Suprapubic skin (tissue), 4 donors: ENCODE measurements around the gene AUTS2. TPM values are rescaled to one million over a fixed set of nuclear protein-coding genes. Genes with fewer than 3 reads are reported as not detected.

ENCODE experiments used
- DNase-seq, 2 donors: peaks; one replicate each; pipeline ENCODE4 v3.0.0-alpha.2; 2019; ENCODE audit warnings: low spot score in 2 of 2
- H3K27ac ChIP-seq: fragments of 200-600 bp; sonication (generic); one replicate; pipeline ENCODE4 v1.5.1; 2019
- H3K27me3 ChIP-seq: fragments of 200-600 bp; sonication (generic); one replicate; pipeline ENCODE4 v1.5.1; 2019
- H3K36me3 ChIP-seq: fragments of 200-600 bp; sonication (generic); one replicate; pipeline ENCODE4 v1.5.1; 2019
- H3K4me1 ChIP-seq: fragments of 200-600 bp; sonication (generic); one replicate; pipeline ENCODE4 v1.5.1; 2019
- H3K4me3 ChIP-seq: fragments of 200-600 bp; sonication (generic); one replicate; pipeline ENCODE4 v1.5.1; 2019; ENCODE audit warnings: mild to moderate bottlenecking
- H3K9me3 ChIP-seq: fragments of 200-600 bp; sonication (generic); one replicate; pipeline ENCODE4 v1.5.1; 2019
- EP300 ChIP-seq: sonication (generic); formaldehyde crosslinking; IDR thresholded peaks from one replicate; pipeline ENCODE4 v1.6.1; 2017; ENCODE audit warnings: antibody characterized with exemption
- POLR2A ChIP-seq, 2 donors: fragments of 450-650 bp; IDR thresholded peaks; one replicate each; pipeline ENCODE4 v1.6.1; 2017; ENCODE audit warnings: antibody characterized with exemption in 2 of 2, mild to moderate bottlenecking in 2 of 2, moderate library complexity in 2 of 2
- POLR2AphosphoS5 ChIP-seq, 3 donors: sonication (generic); formaldehyde crosslinking; IDR thresholded peaks; one replicate each; pipeline ENCODE4 v1.6.1; 2017; ENCODE audit warnings: antibody characterized with exemption in 3 of 3
- WGBS: methylation state at CpG from one replicate; pipeline ENCODE4 v1.1.5; 2018; 5-methylcytosine and 5-hydroxymethylcytosine counted together
- total RNA-seq, 4 donors: library from RNA; depleted of rRNA; stranded (reverse); fragments of >200 nt; gene quantifications; one replicate each; pipeline ENCODE4 v1.1.0, GENCODE V29; 2016
- TF ChIP-seq, protein P1 (sequence below), 2 donors: fragments of 200-600 bp in 1 of 2; fragments of 450-650 bp in 1 of 2; sonication (generic) in 1 of 2; IDR thresholded peaks; one replicate each; pipeline ENCODE4 v1.5.1; 2016 to 2019; ENCODE audit warnings: antibody characterized with exemption in 2 of 2, mild to moderate bottlenecking in 1 of 2, moderate library complexity in 1 of 2

The AUTS2 gene
- total RNA-seq, 4 donors from 2014 or later = 31.0 to 102 (median 56.4) TPM

DNA sequence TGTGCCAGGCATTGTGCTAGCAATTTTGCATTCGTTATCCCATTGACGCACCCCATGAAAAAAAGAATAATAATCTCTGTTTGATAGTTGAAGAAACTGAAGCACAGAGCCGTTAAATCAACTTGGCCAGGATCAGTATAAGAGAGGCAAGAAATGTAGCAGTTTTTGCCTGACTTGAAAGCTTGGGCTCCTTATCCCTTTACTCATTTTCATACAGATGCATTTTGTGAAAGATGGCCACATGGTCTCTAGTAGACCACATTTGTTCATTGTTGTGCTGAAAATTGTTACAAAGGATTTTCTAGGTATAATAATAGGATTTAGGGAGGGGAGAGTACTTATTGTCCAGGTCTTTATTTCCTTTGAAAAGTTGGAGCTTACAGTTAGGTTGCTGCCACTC is 14.7 kb downstream of the AUTS2 start:
- WGBS = 90% methylated on average over 3 of the region's 3 CpGs
- Histone ChIP-seq H3K9me3 (no peaks in the 10 kb centered on the region), H3K27ac (no peak overlapping the region), H3K4me3 (no peak overlapping the region), H3K36me3 (no peaks in the 10 kb centered on the region), H3K27me3 (no peaks in the 10 kb centered on the region), H3K4me1 (peaks cover 11% of the 10 kb centered on the region)
- no peak for DNase-seq
- TF ChIP-seq EP300 (no peak), POLR2AphosphoS5 (IDR thresholded peaks at IDR 0.05) (no peak), POLR2A (IDR thresholded peaks at IDR 0.05) (no peak)
- TF ChIP-seq, protein P1, sequence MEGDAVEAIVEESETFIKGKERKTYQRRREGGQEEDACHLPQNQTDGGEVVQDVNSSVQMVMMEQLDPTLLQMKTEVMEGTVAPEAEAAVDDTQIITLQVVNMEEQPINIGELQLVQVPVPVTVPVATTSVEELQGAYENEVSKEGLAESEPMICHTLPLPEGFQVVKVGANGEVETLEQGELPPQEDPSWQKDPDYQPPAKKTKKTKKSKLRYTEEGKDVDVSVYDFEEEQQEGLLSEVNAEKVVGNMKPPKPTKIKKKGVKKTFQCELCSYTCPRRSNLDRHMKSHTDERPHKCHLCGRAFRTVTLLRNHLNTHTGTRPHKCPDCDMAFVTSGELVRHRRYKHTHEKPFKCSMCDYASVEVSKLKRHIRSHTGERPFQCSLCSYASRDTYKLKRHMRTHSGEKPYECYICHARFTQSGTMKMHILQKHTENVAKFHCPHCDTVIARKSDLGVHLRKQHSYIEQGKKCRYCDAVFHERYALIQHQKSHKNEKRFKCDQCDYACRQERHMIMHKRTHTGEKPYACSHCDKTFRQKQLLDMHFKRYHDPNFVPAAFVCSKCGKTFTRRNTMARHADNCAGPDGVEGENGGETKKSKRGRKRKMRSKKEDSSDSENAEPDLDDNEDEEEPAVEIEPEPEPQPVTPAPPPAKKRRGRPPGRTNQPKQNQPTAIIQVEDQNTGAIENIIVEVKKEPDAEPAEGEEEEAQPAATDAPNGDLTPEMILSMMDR (IDR thresholded peaks at IDR 0.05) = no peak

DNA sequence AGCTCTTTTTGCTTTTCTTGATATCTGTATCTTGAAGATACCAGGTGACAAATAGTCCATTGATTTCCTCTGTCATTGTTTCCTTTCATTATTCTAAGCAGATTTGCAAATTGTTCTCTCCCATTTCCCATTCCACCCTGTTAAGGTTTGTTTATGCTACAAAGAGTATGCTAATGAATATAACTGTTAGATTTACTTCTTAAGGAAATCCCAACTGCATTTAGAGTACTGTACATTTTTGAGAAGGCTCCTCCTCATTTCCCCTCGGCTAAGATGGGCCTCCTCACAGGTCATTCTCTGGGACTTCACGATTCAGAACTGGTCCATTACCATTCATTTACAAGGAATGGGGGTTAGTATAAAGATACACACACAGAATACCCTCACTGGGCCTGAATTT is 15.6 kb downstream of the AUTS2 start:
- TF ChIP-seq POLR2AphosphoS5 (IDR thresholded peaks at IDR 0.05) = no peak
- TF ChIP-seq POLR2A (IDR thresholded peaks at IDR 0.05) = no peak
- no peak for TF ChIP-seq EP300
- TF ChIP-seq, protein P1 (IDR thresholded peaks at IDR 0.05) = no peak
- Histone ChIP-seq H3K9me3 (no peaks in the 10 kb centered on the region), H3K27ac (no peak overlapping the region), H3K4me1 (peaks cover 11% of the 10 kb centered on the region), H3K4me3 (no peak overlapping the region), H3K27me3 (no peaks in the 10 kb centered on the region), H3K36me3 (no peaks in the 10 kb centered on the region)
- no peak for DNase-seq
- WGBS = 74% methylated on average over 2 of the region's 2 CpGs

DNA sequence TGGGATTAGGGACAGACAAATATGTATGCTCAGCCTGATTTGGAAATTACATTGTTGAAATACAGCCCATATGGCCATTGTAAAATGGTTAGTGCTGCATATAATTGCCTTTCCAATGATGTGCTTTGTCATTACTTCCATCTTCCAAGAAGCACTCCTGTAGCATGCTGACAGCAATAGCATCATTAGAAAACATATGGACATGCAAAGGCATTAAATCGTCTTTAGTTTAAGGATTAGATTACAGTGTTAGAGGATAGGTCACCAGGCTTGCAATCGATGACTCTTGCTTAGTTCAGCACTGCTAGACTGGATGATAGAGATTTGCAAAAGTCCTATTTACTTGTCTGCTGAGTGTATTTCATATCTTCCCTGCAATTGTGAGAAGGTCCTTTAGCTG is 17.4 kb downstream of the AUTS2 start:
- Histone ChIP-seq H3K9me3 (no peaks in the 10 kb centered on the region), H3K27me3 (no peaks in the 10 kb centered on the region), H3K4me3 (no peak overlapping the region), H3K27ac (no peak overlapping the region), H3K4me1 (no peaks in the 10 kb centered on the region), H3K36me3 (no peaks in the 10 kb centered on the region)
- DNase-seq = no peak
- no peak for TF ChIP-seq POLR2A (IDR thresholded peaks at IDR 0.05)
- WGBS = 90% methylated on average over 2 of the region's 2 CpGs

DNA sequence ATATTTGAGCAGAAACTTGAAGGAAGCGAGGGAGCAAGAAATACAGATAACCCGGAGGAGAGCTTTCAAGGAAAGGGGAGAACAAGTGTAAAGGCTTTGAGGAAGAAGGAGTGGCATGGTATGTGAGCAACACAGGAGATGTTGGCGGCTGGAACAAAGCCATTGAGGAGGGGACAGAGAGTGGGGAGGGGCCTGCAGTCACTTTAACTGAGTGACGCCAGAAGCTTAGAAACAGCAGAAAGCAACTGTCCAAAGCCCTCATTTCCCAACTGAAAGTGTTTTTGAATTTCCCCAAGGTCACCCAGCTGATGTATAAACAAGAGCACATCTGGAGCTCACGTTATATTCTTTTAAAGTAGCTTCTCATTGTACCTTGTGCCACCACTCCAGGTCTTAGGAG is 19.1 kb downstream of the AUTS2 start:
- Histone ChIP-seq H3K27ac (no peak overlapping the region), H3K9me3 (no peaks in the 10 kb centered on the region), H3K4me3 (no peak overlapping the region), H3K4me1 (no peaks in the 10 kb centered on the region), H3K27me3 (no peaks in the 10 kb centered on the region), H3K36me3 (no peaks in the 10 kb centered on the region)
- no peak for DNase-seq
- 94% methylated on average over 5 of the region's 5 CpGs for WGBS
- TF ChIP-seq POLR2AphosphoS5 (IDR thresholded peaks at IDR 0.05) (no peak), EP300 (no peak), POLR2A (IDR thresholded peaks at IDR 0.05) (no peak)
- TF ChIP-seq, protein P1 (IDR thresholded peaks at IDR 0.05) = no peak

DNA sequence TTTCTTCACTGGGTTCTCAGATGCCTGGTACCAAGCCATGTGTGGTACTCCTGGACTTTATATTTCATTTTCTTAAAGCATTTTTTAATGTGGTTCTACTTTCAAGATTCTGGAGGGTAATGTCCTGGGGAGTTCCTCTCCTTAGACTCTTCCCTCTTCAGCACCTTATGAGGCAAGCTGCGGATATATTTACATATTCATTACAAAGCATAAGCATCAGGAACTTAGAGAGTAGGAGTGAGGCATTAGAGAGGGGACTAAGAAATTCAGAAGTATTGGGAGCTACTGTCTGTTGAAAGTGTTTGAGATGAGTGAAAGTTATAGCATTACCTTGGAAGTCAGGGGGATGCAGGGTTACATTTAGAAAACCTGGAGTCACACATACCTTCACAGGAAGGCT is 20.8 kb downstream of the AUTS2 start:
- DNase-seq = no peak
- WGBS = 100% methylated on average over 1 of the region's 1 CpG
- Histone ChIP-seq H3K36me3 (no peaks in the 10 kb centered on the region), H3K9me3 (no peaks in the 10 kb centered on the region), H3K27ac (no peak overlapping the region), H3K4me1 (no peaks in the 10 kb centered on the region), H3K27me3 (no peaks in the 10 kb centered on the region), H3K4me3 (no peak overlapping the region)
- TF ChIP-seq, protein P1 (IDR thresholded peaks at IDR 0.05) = no peak
- TF ChIP-seq POLR2AphosphoS5 (IDR thresholded peaks at IDR 0.05) = no peak
- TF ChIP-seq EP300 = no peak
- no peak for TF ChIP-seq POLR2A (IDR thresholded peaks at IDR 0.05)

DNA sequence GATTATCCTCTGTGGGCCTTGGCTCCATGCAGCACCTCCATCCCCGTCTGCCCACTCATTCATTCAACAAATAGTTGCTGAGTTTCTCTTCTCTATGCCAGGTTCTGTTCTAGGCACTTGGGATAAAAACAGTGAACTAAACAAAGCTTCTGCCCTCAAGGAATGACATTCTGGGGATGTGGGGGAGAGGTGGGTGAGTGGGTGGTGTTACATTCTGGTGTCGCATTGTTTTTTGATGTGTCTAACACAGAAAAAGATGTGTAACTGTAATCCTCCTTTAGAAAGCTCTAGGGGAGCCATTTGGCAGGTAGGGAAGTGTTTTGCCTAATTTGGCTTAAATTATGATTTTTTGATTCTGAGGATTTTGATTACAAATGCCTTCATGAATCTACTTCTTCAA is 21.4 kb downstream of the AUTS2 start:
- H3K4me1 ChIP-seq = no peaks in the 10 kb centered on the region
- H3K36me3 ChIP-seq = no peaks in the 10 kb centered on the region
- H3K27ac ChIP-seq = no peak overlapping the region
- no peaks in the 10 kb centered on the region for H3K27me3 ChIP-seq
- TF ChIP-seq EP300 = no peak
- no peak overlapping the region for H3K4me3 ChIP-seq
- no peaks in the 10 kb centered on the region for H3K9me3 ChIP-seq
- 88% methylated on average over 2 of the region's 2 CpGs for WGBS
- no peak for DNase-seq
